ENCODE measurements around the gene LNX2.

The LNX2 gene

DNA sequence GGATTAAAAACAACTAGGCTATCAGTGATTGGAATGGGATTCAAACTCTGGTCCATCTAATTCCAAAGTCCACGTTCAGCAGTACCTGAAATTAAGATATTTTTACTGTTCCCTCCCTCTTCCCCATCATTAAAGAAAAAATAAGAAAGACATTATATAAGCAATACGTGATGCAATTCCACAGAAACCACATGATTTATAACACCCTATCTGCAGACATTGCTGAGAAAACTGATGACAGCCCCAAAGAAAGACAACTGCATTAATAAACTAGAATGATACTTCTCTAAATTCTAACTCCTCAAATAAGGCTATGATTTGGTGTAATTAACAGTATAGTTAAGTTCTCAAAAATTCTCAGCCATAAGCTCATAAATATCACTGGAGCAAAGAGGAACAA lies 19.1 kb downstream of the LNX2 start (continued):
- TF ChIP-seq ZNF701 (tag by site-specific recombination; IDR thresholded peaks at IDR 0.05) (no peak), ZNF350 (tag by site-specific recombination; IDR thresholded peaks at IDR 0.05) (no peak), ZNF560 (tag by site-specific recombination; IDR thresholded peaks at IDR 0.05; ENCODE audit: borderline replicate concordance) (no peak), ZXDB (tag by site-specific recombination; IDR thresholded peaks at IDR 0.05) (no peak), SCRT2 (tag by site-specific recombination; IDR thresholded peaks at IDR 0.05) (no peak), ZNF341 (tag by site-specific recombination; IDR thresholded peaks at IDR 0.05; ENCODE audit: low read depth) (no peak), ZNF114 (tag by site-specific recombination; IDR thresholded peaks at IDR 0.05) (no peak)
- TF ChIP-seq, protein P1, sequence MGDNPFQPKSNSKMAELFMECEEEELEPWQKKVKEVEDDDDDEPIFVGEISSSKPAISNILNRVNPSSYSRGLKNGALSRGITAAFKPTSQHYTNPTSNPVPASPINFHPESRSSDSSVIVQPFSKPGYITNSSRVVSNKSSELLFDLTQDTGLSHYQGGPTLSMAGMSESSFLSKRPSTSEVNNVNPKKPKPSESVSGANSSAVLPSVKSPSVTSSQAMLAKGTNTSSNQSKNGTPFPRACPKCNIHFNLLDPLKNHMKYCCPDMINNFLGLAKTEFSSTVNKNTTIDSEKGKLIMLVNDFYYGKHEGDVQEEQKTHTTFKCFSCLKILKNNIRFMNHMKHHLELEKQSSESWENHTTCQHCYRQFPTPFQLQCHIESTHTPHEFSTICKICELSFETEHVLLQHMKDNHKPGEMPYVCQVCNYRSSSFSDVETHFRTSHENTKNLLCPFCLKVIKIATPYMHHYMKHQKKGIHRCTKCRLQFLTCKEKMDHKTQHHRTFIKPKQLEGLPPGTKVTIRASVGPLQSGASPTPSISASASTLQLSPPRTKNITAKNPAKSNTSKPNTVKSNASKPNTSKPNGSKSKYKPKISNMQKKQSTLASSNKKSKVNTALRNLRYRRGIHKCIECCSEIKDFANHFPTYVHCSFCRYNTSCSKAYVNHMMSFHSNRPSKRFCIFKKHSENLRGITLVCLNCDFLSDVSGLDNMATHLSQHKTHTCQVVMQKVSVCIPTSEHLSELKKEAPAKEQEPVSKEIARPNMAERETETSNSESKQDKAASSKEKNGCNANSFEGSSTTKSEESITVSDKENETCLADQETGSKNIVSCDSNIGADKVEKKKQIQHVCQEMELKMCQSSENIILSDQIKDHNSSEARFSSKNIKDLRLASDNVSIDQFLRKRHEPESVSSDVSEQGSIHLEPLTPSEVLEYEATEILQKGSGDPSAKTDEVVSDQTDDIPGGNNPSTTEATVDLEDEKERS (tag by site-specific recombination; IDR thresholded peaks at IDR 0.05) = no peak
- TF ChIP-seq, protein P2, sequence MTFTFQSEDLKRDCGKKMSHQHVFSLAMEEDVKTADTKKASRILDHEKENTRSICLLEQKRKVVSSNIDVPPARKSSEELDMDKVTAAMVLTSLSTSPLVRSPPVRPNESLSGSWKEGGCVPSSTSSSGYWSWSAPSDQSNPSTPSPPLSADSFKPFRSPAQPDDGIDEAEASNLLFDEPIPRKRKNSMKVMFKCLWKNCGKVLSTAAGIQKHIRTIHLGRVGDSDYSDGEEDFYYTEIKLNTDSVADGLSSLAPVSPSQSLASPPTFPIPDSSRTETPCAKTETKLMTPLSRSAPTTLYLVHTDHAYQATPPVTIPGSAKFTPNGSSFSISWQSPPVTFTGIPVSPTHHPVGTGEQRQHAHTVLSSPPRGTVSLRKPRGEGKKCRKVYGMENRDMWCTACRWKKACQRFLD (tag by site-specific recombination; IDR thresholded peaks at IDR 0.05) = no peak
- TF ChIP-seq, protein P3, sequence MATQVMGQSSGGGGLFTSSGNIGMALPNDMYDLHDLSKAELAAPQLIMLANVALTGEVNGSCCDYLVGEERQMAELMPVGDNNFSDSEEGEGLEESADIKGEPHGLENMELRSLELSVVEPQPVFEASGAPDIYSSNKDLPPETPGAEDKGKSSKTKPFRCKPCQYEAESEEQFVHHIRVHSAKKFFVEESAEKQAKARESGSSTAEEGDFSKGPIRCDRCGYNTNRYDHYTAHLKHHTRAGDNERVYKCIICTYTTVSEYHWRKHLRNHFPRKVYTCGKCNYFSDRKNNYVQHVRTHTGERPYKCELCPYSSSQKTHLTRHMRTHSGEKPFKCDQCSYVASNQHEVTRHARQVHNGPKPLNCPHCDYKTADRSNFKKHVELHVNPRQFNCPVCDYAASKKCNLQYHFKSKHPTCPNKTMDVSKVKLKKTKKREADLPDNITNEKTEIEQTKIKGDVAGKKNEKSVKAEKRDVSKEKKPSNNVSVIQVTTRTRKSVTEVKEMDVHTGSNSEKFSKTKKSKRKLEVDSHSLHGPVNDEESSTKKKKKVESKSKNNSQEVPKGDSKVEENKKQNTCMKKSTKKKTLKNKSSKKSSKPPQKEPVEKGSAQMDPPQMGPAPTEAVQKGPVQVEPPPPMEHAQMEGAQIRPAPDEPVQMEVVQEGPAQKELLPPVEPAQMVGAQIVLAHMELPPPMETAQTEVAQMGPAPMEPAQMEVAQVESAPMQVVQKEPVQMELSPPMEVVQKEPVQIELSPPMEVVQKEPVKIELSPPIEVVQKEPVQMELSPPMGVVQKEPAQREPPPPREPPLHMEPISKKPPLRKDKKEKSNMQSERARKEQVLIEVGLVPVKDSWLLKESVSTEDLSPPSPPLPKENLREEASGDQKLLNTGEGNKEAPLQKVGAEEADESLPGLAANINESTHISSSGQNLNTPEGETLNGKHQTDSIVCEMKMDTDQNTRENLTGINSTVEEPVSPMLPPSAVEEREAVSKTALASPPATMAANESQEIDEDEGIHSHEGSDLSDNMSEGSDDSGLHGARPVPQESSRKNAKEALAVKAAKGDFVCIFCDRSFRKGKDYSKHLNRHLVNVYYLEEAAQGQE (tag by site-specific recombination; IDR thresholded peaks at IDR 0.05) = no peak

DNA sequence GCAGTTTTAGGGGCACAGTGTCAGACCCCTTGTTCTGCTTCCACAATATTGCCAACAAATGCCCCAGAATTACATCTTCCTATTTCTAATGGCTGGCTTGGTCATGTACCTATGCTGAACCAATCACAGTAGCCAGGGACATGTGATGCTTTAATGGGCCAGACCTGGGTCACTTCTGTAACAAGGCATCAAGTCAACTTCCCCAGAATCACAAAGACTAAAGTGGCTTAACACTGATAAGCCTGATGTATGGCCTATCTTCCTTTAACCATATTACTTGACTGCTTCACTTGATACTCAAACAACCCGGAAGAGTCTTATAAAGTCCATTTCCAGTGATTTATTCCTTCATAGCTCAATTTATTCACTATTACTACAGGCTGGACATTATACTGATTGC lies 19.6 kb downstream of the LNX2 start:
- no peaks in the 10 kb centered on the region for H3K4me1 ChIP-seq (ENCODE audit: control insufficient read depth, insufficient read depth, low read length)
- POLR2A ChIA-PET = no interaction called here
- TF ChIP-seq ZNF121 (tag by site-specific recombination; IDR thresholded peaks at IDR 0.05) (no peak), ZNF623 (tag by site-specific recombination; IDR thresholded peaks at IDR 0.05) (no peak), SALL2 (tag by site-specific recombination; IDR thresholded peaks at IDR 0.05; ENCODE audit: borderline replicate concordance) (no peak), ZFP37 (tag by site-specific recombination; IDR thresholded peaks at IDR 0.05) (no peak), GLI4 (tag by site-specific recombination; IDR thresholded peaks at IDR 0.05) (no peak), ZNF600 (tag by site-specific recombination; IDR thresholded peaks at IDR 0.05) (no peak), ZNF701 (tag by site-specific recombination; IDR thresholded peaks at IDR 0.05) (no peak), ZNF292 (tag by site-specific recombination; IDR thresholded peaks at IDR 0.05; ENCODE audit: borderline replicate concordance, low read depth) (no peak), ZNF146 (tag by site-specific recombination; IDR thresholded peaks at IDR 0.05) (no peak), KLF9 (tag by site-specific recombination; IDR thresholded peaks at IDR 0.05; ENCODE audit: low read depth) (no peak), YY1 (tag by site-specific recombination; IDR thresholded peaks at IDR 0.05) (no peak), KLF8 (tag by site-specific recombination; IDR thresholded peaks at IDR 0.05) (no peak), ZNF2 (tag by site-specific recombination; IDR thresholded peaks at IDR 0.05) (no peak), ZNF426 (tag by site-specific recombination; IDR thresholded peaks at IDR 0.05) (no peak), HOXA7 (CRISPR knock-in tag; IDR thresholded peaks at IDR 0.05; ENCODE audit: borderline replicate concordance) (no peak)
- TF ChIP-seq, protein P4, sequence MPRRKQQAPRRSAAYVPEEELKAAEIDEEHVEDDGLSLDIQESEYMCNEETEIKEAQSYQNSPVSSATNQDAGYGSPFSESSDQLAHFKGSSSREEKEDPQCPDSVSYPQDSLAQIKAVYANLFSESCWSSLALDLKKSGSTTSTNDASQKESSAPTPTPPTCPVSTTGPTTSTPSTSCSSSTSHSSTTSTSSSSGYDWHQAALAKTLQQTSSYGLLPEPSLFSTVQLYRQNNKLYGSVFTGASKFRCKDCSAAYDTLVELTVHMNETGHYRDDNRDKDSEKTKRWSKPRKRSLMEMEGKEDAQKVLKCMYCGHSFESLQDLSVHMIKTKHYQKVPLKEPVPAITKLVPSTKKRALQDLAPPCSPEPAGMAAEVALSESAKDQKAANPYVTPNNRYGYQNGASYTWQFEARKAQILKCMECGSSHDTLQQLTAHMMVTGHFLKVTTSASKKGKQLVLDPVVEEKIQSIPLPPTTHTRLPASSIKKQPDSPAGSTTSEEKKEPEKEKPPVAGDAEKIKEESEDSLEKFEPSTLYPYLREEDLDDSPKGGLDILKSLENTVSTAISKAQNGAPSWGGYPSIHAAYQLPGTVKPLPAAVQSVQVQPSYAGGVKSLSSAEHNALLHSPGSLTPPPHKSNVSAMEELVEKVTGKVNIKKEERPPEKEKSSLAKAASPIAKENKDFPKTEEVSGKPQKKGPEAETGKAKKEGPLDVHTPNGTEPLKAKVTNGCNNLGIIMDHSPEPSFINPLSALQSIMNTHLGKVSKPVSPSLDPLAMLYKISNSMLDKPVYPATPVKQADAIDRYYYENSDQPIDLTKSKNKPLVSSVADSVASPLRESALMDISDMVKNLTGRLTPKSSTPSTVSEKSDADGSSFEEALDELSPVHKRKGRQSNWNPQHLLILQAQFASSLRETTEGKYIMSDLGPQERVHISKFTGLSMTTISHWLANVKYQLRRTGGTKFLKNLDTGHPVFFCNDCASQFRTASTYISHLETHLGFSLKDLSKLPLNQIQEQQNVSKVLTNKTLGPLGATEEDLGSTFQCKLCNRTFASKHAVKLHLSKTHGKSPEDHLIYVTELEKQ (tag by site-specific recombination; IDR thresholded peaks at IDR 0.05; ENCODE audit: borderline replicate concordance) = no peak
- TF ChIP-seq, protein P5, sequence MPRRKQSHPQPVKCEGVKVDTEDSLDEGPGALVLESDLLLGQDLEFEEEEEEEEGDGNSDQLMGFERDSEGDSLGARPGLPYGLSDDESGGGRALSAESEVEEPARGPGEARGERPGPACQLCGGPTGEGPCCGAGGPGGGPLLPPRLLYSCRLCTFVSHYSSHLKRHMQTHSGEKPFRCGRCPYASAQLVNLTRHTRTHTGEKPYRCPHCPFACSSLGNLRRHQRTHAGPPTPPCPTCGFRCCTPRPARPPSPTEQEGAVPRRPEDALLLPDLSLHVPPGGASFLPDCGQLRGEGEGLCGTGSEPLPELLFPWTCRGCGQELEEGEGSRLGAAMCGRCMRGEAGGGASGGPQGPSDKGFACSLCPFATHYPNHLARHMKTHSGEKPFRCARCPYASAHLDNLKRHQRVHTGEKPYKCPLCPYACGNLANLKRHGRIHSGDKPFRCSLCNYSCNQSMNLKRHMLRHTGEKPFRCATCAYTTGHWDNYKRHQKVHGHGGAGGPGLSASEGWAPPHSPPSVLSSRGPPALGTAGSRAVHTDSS (tag by site-specific recombination; IDR thresholded peaks at IDR 0.05) = no peak

More for the DNA sequence above, 19.6 kb downstream of the LNX2 start:
- CTCF ChIA-PET = no interaction called here
- H3K4me3 ChIP-seq (ENCODE audit: low read depth, low read length) = no peak overlapping the region
- no peaks in the 10 kb centered on the region for H3K9me3 ChIP-seq (ENCODE audit: control insufficient read depth, insufficient read depth, low read depth, low read length)
- no peak overlapping the region for H3K27ac ChIP-seq (ENCODE audit: extremely low read depth, low read depth, low read length)
- H3K36me3 ChIP-seq (ENCODE audit: control insufficient read depth in 2 of 2, insufficient read depth in 1 of 2, low read length in 2 of 2) = no peaks in the 10 kb centered on the region

All from HEK293 (cell line).